ENCODE measurements around the gene NSMF.

- no peak for TF ChIP-seq POLR2A (IDR thresholded peaks at IDR 0.05; ENCODE audit: low read depth, low read length)
- TF ChIP-seq CTCF (conservative IDR thresholded peaks at IDR 0.05; ENCODE audit: low read depth, low read length), result no peak
- no peak for TF ChIP-seq MAFK (IDR thresholded peaks at IDR 0.05; ENCODE audit: low read depth, low read length)
- no peak for TF ChIP-seq MXI1 (IDR thresholded peaks at IDR 0.05; ENCODE audit: borderline replicate concordance, low read depth, low read length)
- no peak for TF ChIP-seq RCOR1 (IDR thresholded peaks at IDR 0.05; ENCODE audit: insufficient replicate concordance, low read length)
- TF ChIP-seq CEBPB (IDR thresholded peaks at IDR 0.05; ENCODE audit: low read depth, low read length), result no peak
- no peak for TF ChIP-seq MAZ (IDR thresholded peaks at IDR 0.05; ENCODE audit: borderline replicate concordance, low read depth, low read length)
- no peak for TF ChIP-seq SMC3 (IDR thresholded peaks at IDR 0.05; ENCODE audit: low read depth, low read length)
- no peak for TF ChIP-seq RAD21 (IDR thresholded peaks at IDR 0.05; ENCODE audit: low read length)
- no peak for TF ChIP-seq ELK1 (IDR thresholded peaks at IDR 0.05; ENCODE audit: borderline replicate concordance, low read depth, low read length)
- no peak for TF ChIP-seq NFE2L2 (IDR thresholded peaks at IDR 0.05; ENCODE audit: low read depth, low read length)
- TF ChIP-seq RFX5 (IDR thresholded peaks at IDR 0.05; ENCODE audit: low read depth, low read length), result no peak
- no peak for TF ChIP-seq CHD1 (IDR thresholded peaks at IDR 0.05; ENCODE audit: low read depth, low read length)
These were observed 47.1 kb upstream of the NSMF start for GRCh38 chr9:137506274-137506673.

Data from IMR-90 (cell line).